ENCODE data around the gene FREM2. TPM values are rescaled to one million over a fixed set of nuclear protein-coding genes. Genes with fewer than 3 reads are reported as not detected.

FREM2 gene
- total RNA-seq, 1 experiment from 2014 or later = 3.8 TPM

- no peaks in the 10 kb centered on the region for H3K36me3 ChIP-seq (ENCODE audit: insufficient read depth, low read length, poor library complexity, severe bottlenecking)
- BruUV-seq (replicated peaks) = no TSS peak
- no peak overlapping the region for H3K4me3 ChIP-seq (ENCODE audit: low read depth, low read length, poor library complexity, severe bottlenecking)
- ChIA-PET CTCF (no interaction called here), POLR2A (ENCODE audit: low non-redundant PET) (no interaction called here)
- H3K4me1 ChIP-seq (ENCODE audit: insufficient read depth, low read length, poor library complexity, severe bottlenecking) = no peaks in the 10 kb centered on the region
- no peak for TF ChIP-seq CTCF (conservative IDR thresholded peaks at IDR 0.05; ENCODE audit: low read depth, low read length)
- TF ChIP-seq EZH2 (IDR thresholded peaks at IDR 0.05; ENCODE audit: borderline replicate concordance, low read depth, low read length, poor library complexity, severe bottlenecking) = no peak
- intact Hi-C loops (cut with micrococcal nuclease; ENCODE audit: unreplicated experiment) = no loop called here
- no peaks in the 10 kb centered on the region for H3K27me3 ChIP-seq (replicated peaks; ENCODE audit: insufficient read depth, low read depth, low read length, poor library complexity)
- no peak overlapping the region for H3K27ac ChIP-seq (ENCODE audit: low read depth, low read length, poor library complexity, severe bottlenecking)
- no peak for DNase-seq (ENCODE audit: low spot score)
- no peaks in the 10 kb centered on the region for H3K9me3 ChIP-seq (ENCODE audit: low read depth, low read length, poor library complexity, severe bottlenecking)
Measured at GRCh38 chr13:38713046-38713445, 26.2 kb downstream of the FREM2 start.

- CTCF ChIA-PET = no interaction called here
- no peak for TF ChIP-seq CTCF (conservative IDR thresholded peaks at IDR 0.05; ENCODE audit: low read depth, low read length)
- TF ChIP-seq EZH2 (IDR thresholded peaks at IDR 0.05; ENCODE audit: borderline replicate concordance, low read depth, low read length, poor library complexity, severe bottlenecking) = no peak
- no peak overlapping the region for H3K27ac ChIP-seq (ENCODE audit: low read depth, low read length, poor library complexity, severe bottlenecking)
- POLR2A ChIA-PET (ENCODE audit: low non-redundant PET) = no interaction called here
- H3K36me3 ChIP-seq (ENCODE audit: insufficient read depth, low read length, poor library complexity, severe bottlenecking) = no peaks in the 10 kb centered on the region
- H3K4me1 ChIP-seq (ENCODE audit: insufficient read depth, low read length, poor library complexity, severe bottlenecking) = no peaks in the 10 kb centered on the region
- BruUV-seq (replicated peaks) = no TSS peak
- no peaks in the 10 kb centered on the region for H3K9me3 ChIP-seq (ENCODE audit: low read depth, low read length, poor library complexity, severe bottlenecking)
- intact Hi-C loops (cut with micrococcal nuclease; ENCODE audit: unreplicated experiment) = no loop called here
- no peaks in the 10 kb centered on the region for H3K27me3 ChIP-seq (replicated peaks; ENCODE audit: insufficient read depth, low read depth, low read length, poor library complexity)
- no peak for DNase-seq (ENCODE audit: low spot score)
- no peak overlapping the region for H3K4me3 ChIP-seq (ENCODE audit: low read depth, low read length, poor library complexity, severe bottlenecking)
Measured at GRCh38 chr13:38718374-38718773, 31.5 kb downstream of the FREM2 start.

GRCh38 chr13:38730332-38730731, 43.5 kb downstream of the FREM2 start:
- H3K27ac ChIP-seq (ENCODE audit: low read depth, low read length, poor library complexity, severe bottlenecking) = no peak overlapping the region
- no peaks in the 10 kb centered on the region for H3K4me1 ChIP-seq (ENCODE audit: insufficient read depth, low read length, poor library complexity, severe bottlenecking)
- no peaks in the 10 kb centered on the region for H3K27me3 ChIP-seq (replicated peaks; ENCODE audit: insufficient read depth, low read depth, low read length, poor library complexity)
- no peak overlapping the region for H3K4me3 ChIP-seq (ENCODE audit: low read depth, low read length, poor library complexity, severe bottlenecking)
- intact Hi-C loops (cut with micrococcal nuclease; ENCODE audit: unreplicated experiment) = no loop called here
- DNase-seq (ENCODE audit: low spot score) = no peak
- no TSS peak for BruUV-seq (replicated peaks)
- ChIA-PET CTCF (no interaction called here), POLR2A (ENCODE audit: low non-redundant PET) (interaction anchor here (0.7 kb wide), 1 partner anchor 13 kb away, joined by 3 read pairs; no protein-coding TSS in a partner anchor)
- TF ChIP-seq EZH2 (IDR thresholded peaks at IDR 0.05; ENCODE audit: borderline replicate concordance, low read depth, low read length, poor library complexity, severe bottlenecking) (no peak), CTCF (conservative IDR thresholded peaks at IDR 0.05; ENCODE audit: low read depth, low read length) (no peak)
- no peaks in the 10 kb centered on the region for H3K36me3 ChIP-seq (ENCODE audit: insufficient read depth, low read length, poor library complexity, severe bottlenecking)
- H3K9me3 ChIP-seq (ENCODE audit: low read depth, low read length, poor library complexity, severe bottlenecking) = no peaks in the 10 kb centered on the region
